ENCODE data around the gene PELO.

Gene PELO

DNA sequence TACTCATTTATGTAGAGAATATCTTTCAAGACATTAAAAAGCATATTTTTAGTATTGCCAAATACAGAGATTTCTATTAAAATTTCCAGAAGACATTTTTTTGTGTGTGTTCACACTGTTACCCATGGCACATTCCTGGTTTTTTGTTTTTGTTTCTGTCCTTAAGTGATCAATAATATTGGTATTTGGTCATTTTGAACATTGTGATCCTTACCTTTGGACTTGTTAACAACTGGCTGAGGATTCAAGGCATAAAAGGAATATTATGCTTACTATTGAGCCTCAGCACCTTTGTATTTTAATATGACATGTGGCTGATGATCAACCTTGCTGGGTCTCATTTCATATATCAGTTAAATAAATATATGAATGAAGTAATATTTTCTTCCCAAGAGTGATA is 41.9 kb downstream of the PELO start:
- DNase-seq (ENCODE audit: low read depth in 2 of 2): no peak

- DNase-seq (ENCODE audit: low read depth in 2 of 2): no peak
Observed at GRCh38 chr5:52830650-52831049, 42.9 kb downstream of the PELO start.

DNA sequence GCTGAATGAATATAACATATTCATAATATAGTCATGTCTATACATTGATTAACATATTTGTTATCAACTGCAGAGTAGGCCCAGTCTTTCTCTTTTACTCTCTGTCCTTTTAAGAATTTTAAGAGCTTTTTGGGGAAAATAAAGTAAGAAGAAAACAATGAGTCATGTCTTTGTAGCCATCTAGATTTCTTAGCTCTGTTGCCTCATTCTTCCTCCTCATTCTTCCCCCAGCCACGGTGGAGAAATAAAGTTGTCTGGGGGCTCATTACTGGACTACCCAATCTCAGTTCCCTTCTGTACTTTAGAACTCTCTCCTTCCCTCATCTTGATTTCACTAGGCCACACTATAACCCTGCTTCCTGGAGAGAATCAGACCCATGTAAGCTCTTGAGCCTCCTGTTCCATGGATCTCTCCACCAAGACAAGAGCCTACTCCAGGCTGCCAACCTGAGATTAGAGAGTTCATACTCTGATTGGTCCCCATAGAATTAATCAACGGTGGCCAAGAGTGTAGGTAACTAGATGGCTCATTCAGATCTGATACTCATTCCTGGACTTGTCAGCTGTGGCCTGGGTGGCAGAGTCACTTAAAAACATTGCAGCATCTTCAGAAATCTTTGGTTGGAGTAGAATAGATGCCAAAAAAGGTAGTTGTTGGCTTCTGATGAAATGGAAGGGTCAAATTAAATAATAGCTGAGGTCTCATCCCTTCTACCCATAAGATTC is 44.2 kb downstream of the PELO start:
- no peak for DNase-seq (ENCODE audit: low read depth in 2 of 2)

- no peak for DNase-seq (ENCODE audit: low read depth in 2 of 2)
Observed at GRCh38 chr5:52834320-52834719, 46.6 kb downstream of the PELO start.

- no peak for DNase-seq (ENCODE audit: low read depth in 2 of 2)
Observed at GRCh38 chr5:52837068-52837467, 49.4 kb downstream of the PELO start.

All from stimulated activated CD8-positive, alpha-beta memory T cell treated with anti-CD3 and anti-CD28 coated beads, Interleukin-7, amount 100 ng/mL, for 4 hours (primary cell).